ENCODE results near the gene FGF12. TPM values are rescaled to one million over a fixed set of nuclear protein-coding genes. Genes with fewer than 3 reads are reported as not detected.

Gene FGF12
- polyA plus RNA-seq, 3 donors = not detected

- Histone ChIP-seq H3K4me1 (ENCODE audit: control insufficient read depth in 1 of 2, insufficient read depth in 2 of 2, low read length in 2 of 2) (no peaks in the 10 kb centered on the region), H3K4me2 (replicated peaks; ENCODE audit: extremely low read depth, low read length, poor library complexity, severe bottlenecking) (no peak overlapping the region), H3K27me3 (ENCODE audit: control insufficient read depth in 2 of 2, insufficient read depth in 2 of 2, low read length in 2 of 2) (no peaks in the 10 kb centered on the region), H3K9ac (ENCODE audit: insufficient read depth, low read length, poor library complexity, severe bottlenecking) (no peak overlapping the region), H3K36me3 (replicated peaks in 1 of 2; ENCODE audit: control insufficient read depth in 1 of 2, insufficient read depth in 2 of 2, low read length in 2 of 2) (no peaks in the 10 kb centered on the region), H3K79me2 (ENCODE audit: insufficient read depth, low read length) (no peaks in the 10 kb centered on the region), H2AFZ (ENCODE audit: insufficient read depth, low read depth, low read length, poor library complexity, severe bottlenecking) (no peak overlapping the region), H3K27ac (ENCODE audit: low read depth in 1 of 2, low read length in 2 of 2) (no peak overlapping the region), H3K4me3 (replicated peaks in 1 of 3; ENCODE audit: low read depth in 2 of 3, low read length in 3 of 3) (no peak overlapping the region), H4K20me1 (ENCODE audit: insufficient read depth, low read length) (no peaks in the 10 kb centered on the region), H3K9me3 (replicated peaks in 1 of 2; ENCODE audit: control insufficient read depth in 1 of 2, insufficient read depth in 1 of 2, low read length in 2 of 2) (peaks cover 9% of the 10 kb centered on the region in 2 donors)
- peaks cover 3 to 15% (median 8%) of the 10 kb centered on the region in 7 donors for H3K9me3 Mint-ChIP-seq
- 30% methylated on average over 2 of the region's 5 CpGs for WGBS (ENCODE audit: insufficient coverage)
- intact Hi-C loops (cut with micrococcal nuclease) = no loop called here
- H3K36me3 Mint-ChIP-seq = no peaks in the 10 kb centered on the region
- H3K27me3 Mint-ChIP-seq (ENCODE audit: low read depth in 3 of 3) = no peaks in the 10 kb centered on the region
- H3K4me1 Mint-ChIP-seq = no peaks in the 10 kb centered on the region
- H3K27ac Mint-ChIP-seq = no peak overlapping the region
- H3K4me3 Mint-ChIP-seq = no peak overlapping the region
- no peak for TF ChIP-seq CTCF (IDR thresholded peaks at IDR 0.05)
- DNase-seq = no peak
Observed at GRCh38 chr3:192772240-192772894, 45.0 kb upstream of the FGF12 start.

GRCh38 chr3:192758654-192759053 is 31.3 kb upstream of the FGF12 start:
- Mint-ChIP-seq H3K36me3 (no peaks in the 10 kb centered on the region), H3K9me3 (peaks cover 2 to 8% (median 3%) of the 10 kb centered on the region in 7 donors), H3K27ac (no peak overlapping the region), H3K27me3 (ENCODE audit: low read depth in 3 of 3) (peaks cover 0 to 1% (median 0%) of the 10 kb centered on the region in 3 donors), H3K4me1 (no peaks in the 10 kb centered on the region), H3K4me3 (no peak overlapping the region)
- Histone ChIP-seq H3K4me2 (replicated peaks; ENCODE audit: extremely low read depth, low read length, poor library complexity, severe bottlenecking) (no peak overlapping the region), H3K4me3 (replicated peaks in 1 of 3; ENCODE audit: low read depth in 2 of 3, low read length in 3 of 3) (no peak overlapping the region), H3K9me3 (replicated peaks in 1 of 2; ENCODE audit: control insufficient read depth in 1 of 2, insufficient read depth in 1 of 2, low read length in 2 of 2) (peaks cover 0 to 7% of the 10 kb centered on the region in 2 donors), H3K4me1 (ENCODE audit: control insufficient read depth in 1 of 2, insufficient read depth in 2 of 2, low read length in 2 of 2) (no peaks in the 10 kb centered on the region), H3K79me2 (ENCODE audit: insufficient read depth, low read length) (no peaks in the 10 kb centered on the region), H2AFZ (ENCODE audit: insufficient read depth, low read depth, low read length, poor library complexity, severe bottlenecking) (no peak overlapping the region), H3K9ac (ENCODE audit: insufficient read depth, low read length, poor library complexity, severe bottlenecking) (no peak overlapping the region), H3K36me3 (replicated peaks in 1 of 2; ENCODE audit: control insufficient read depth in 1 of 2, insufficient read depth in 2 of 2, low read length in 2 of 2) (no peaks in the 10 kb centered on the region), H3K27me3 (ENCODE audit: control insufficient read depth in 2 of 2, insufficient read depth in 2 of 2, low read length in 2 of 2) (no peaks in the 10 kb centered on the region), H4K20me1 (ENCODE audit: insufficient read depth, low read length) (no peaks in the 10 kb centered on the region), H3K27ac (ENCODE audit: low read depth in 1 of 2, low read length in 2 of 2) (no peak overlapping the region)
- intact Hi-C loops (cut with micrococcal nuclease) = no loop called here
- 82% methylated on average over 4 of the region's 7 CpGs for WGBS (ENCODE audit: insufficient coverage)
- DNase-seq = no peak
- TF ChIP-seq CTCF (IDR thresholded peaks at IDR 0.05) = no peak

Measured in CD14-positive monocyte (primary cell).